Panc1 (cell line): ENCODE measurements around the gene C16orf74.

Experiments used
- POLR2AphosphoS5 ChIP-seq: IDR thresholded peaks from 2 replicates; pipeline ENCODE4 v1.6.1; 2012; ENCODE audit warnings: mild to moderate bottlenecking, low read depth, low read length, moderate library complexity
- SIN3A ChIP-seq: IDR thresholded peaks from 2 replicates; pipeline ENCODE4 v1.6.1; 2012; ENCODE audit warnings: low read depth, mild to moderate bottlenecking, low read length, moderate library complexity, borderline replicate concordance; ENCODE audit not compliant: insufficient read depth
- TCF7L2 ChIP-seq: IDR thresholded peaks from 2 replicates; pipeline ENCODE4 v1.6.1; 2011; ENCODE audit warnings: mild to moderate bottlenecking, low read depth, low read length, inconsistent platforms
- TF ChIP-seq, protein P1 (sequence below): fragments of 450-650 bp; IDR thresholded peaks from 2 replicates; pipeline ENCODE4 v1.5.1; 2017; ENCODE audit warnings: mild to moderate bottlenecking
- TF ChIP-seq, protein P2 (sequence below), 2 experiments: IDR thresholded peaks; 2 replicates each; pipeline ENCODE4 v1.6.1; 2011 to 2012; ENCODE audit warnings: low read depth in 2 of 2, control low read depth in 1 of 2, low read length in 1 of 2, mild to moderate bottlenecking in 1 of 2, moderate library complexity in 1 of 2; ENCODE audit not compliant: insufficient read depth in 1 of 2

DNA sequence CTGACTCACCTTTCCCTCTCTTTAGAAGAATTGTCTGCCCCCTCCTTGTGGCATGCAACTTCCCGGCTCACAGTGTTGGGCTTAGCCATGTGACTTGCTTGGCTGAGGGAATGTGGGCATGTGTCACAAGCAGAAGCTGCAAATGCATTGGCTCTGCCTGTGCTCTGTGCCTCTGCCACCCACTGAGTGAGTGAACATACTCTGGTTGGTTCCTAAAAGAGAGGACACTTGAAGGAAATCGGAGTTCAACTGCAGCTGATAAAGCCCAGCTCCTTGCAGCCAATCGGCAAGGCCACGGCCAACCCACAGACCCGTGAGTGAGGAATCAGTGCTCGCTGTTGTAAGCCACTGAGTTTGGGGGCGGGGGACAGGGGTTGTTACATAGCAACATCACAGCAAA is 51.3 kb downstream of the C16orf74 start:
- TF ChIP-seq, protein P1, sequence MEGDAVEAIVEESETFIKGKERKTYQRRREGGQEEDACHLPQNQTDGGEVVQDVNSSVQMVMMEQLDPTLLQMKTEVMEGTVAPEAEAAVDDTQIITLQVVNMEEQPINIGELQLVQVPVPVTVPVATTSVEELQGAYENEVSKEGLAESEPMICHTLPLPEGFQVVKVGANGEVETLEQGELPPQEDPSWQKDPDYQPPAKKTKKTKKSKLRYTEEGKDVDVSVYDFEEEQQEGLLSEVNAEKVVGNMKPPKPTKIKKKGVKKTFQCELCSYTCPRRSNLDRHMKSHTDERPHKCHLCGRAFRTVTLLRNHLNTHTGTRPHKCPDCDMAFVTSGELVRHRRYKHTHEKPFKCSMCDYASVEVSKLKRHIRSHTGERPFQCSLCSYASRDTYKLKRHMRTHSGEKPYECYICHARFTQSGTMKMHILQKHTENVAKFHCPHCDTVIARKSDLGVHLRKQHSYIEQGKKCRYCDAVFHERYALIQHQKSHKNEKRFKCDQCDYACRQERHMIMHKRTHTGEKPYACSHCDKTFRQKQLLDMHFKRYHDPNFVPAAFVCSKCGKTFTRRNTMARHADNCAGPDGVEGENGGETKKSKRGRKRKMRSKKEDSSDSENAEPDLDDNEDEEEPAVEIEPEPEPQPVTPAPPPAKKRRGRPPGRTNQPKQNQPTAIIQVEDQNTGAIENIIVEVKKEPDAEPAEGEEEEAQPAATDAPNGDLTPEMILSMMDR: no peak
- TF ChIP-seq SIN3A (no peak), POLR2AphosphoS5 (no peak), TCF7L2 (no peak)
- TF ChIP-seq, protein P2, sequence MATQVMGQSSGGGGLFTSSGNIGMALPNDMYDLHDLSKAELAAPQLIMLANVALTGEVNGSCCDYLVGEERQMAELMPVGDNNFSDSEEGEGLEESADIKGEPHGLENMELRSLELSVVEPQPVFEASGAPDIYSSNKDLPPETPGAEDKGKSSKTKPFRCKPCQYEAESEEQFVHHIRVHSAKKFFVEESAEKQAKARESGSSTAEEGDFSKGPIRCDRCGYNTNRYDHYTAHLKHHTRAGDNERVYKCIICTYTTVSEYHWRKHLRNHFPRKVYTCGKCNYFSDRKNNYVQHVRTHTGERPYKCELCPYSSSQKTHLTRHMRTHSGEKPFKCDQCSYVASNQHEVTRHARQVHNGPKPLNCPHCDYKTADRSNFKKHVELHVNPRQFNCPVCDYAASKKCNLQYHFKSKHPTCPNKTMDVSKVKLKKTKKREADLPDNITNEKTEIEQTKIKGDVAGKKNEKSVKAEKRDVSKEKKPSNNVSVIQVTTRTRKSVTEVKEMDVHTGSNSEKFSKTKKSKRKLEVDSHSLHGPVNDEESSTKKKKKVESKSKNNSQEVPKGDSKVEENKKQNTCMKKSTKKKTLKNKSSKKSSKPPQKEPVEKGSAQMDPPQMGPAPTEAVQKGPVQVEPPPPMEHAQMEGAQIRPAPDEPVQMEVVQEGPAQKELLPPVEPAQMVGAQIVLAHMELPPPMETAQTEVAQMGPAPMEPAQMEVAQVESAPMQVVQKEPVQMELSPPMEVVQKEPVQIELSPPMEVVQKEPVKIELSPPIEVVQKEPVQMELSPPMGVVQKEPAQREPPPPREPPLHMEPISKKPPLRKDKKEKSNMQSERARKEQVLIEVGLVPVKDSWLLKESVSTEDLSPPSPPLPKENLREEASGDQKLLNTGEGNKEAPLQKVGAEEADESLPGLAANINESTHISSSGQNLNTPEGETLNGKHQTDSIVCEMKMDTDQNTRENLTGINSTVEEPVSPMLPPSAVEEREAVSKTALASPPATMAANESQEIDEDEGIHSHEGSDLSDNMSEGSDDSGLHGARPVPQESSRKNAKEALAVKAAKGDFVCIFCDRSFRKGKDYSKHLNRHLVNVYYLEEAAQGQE (IDR thresholded peaks at IDR 0.05; ENCODE audit: insufficient read depth in 1 of 2, low read depth in 2 of 2, low read length in 1 of 2): no peak
